NB4 (cell line): ENCODE results near the gene ALG10.

Experiments
- CTCF ChIP-seq: IDR thresholded peaks from one replicate; pipeline ENCODE4 v1.5.1; 2012; ENCODE audit warnings: low read depth, low read length
- MYC ChIP-seq: IDR thresholded peaks from 2 replicates; pipeline ENCODE4 v1.6.1; 2011; ENCODE audit warnings: low read depth, low read length
- POLR2A ChIP-seq: IDR thresholded peaks from 2 replicates; pipeline ENCODE4 v1.6.1; 2011; ENCODE audit warnings: mild to moderate bottlenecking; ENCODE audit not compliant: insufficient read length; ENCODE audit errors: extremely low read depth

DNA sequence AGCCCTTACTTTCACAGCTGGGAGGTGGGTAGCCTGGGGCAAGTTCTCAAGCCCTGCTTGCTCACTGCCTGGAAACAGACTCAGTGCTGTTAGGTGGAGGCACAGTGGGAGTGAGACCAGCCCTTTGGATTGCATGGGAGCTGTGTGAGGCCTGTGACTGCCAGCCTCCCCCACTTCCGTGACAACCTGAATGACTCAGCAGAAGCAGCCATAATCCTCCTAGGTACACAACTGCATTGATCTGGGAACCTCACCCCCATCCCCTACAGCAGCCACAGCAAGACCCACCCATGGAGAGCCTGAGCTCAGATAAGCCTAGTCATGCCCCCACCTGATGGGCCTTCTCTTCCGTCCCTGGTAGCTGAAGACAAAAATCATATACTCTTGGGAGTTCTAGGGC is 26.4 kb downstream of the ALG10 start:
- TF ChIP-seq CTCF (no peak), POLR2A (no peak), MYC (no peak)
